ENCODE data around the gene SND1.
"Not testable (repeated sequence)": the region's sequence is repeated elsewhere in the genome, so short reads cannot be mapped to it uniquely, and the experiment has no call there.

Gene SND1

DNA sequence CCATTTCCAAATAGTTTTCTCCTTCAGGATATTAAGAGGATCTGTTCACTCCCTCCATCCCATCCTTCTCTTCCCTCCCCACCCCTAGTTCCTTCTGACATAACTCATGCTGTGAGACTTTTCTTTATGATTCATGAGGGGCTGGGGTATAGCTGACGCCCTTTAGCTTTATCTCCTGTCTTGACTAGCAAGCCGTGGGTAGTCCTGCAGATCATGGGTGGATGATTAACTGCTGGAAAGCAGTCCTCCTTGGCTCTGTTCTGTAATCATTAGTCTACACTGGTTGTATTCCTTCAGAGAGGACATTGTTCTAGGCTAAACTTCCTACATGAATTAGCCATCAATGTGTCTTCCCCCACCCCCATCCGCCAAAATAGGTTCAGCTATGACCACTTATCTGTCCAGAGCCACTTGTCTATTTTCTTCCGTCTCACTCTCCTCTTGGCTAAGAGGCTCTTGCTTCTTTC lies 243.9 kb downstream of the SND1 start:
- no peak for DNase-seq

DNA sequence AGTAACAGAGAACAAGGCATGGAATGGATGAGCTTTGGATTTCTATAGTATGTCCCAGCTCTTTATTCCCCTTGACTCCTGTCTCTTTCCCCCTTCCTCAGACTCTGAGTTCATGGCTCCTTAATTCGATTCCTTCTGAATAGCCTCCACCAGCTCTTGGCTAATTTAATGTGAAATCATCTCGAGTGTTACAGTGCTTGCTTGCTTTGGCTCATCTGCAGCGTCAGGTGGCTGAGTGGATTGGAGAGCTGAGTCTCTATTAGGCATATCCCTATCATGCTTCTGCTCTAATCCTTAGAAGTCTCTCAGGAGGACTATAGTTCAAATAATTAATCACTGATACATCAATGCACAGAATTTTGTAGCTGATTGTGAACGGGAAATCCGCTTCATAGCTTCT lies 244.7 kb downstream of the SND1 start:
- no peak for DNase-seq

DNA sequence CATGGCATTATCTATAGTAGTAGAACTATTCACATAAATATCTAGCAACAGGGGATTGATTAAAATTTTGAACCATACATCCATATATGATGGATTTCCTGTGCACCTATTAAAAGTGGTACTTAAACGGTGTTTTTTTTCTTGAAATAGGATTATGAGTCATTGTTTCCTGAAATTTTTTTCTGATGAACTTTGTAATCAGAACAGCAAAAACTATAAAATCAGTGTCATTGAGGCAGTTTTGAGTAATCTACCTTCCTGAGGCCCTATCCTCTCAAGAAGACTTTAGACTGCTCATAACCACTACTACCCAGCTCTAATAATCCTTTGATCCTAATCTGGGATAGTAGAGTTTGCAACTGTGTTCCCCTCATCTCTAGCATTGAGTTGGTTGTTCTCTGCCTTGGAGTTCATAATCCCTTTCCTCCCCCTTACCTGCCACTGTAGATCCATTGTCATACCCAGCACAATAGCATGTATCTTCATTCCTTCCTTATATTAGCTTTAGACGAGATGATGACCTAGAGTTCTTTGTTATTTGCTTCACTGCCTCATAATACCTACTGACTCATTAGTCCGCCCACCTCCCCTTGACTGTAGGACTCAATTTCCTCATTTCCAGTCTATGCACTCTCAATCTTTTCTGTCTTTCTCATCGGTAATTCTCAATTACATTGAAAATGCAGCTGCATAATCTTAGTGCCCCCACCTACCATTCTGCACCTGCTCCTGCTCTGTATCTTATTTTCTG lies 245.9 kb downstream of the SND1 start:
- DNase-seq, result no peak

DNA sequence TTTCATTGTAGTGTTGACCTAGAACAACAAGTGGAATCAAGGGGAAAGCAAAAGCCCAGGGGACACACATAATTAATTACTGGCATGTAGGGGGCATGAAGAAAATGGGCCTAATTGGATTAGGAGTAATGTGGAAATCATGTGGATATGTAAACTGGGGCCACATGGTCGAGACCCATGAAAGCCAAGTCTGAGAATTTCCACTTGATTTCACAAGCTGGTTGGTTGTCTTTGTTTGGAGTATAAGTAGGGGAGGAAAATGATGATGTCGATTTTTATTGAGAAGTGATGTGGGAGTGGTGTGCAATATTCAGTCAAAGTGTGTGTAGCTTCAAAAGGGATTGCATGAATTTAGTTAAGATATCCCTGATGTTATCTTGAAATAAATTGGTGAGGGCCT lies 247.4 kb downstream of the SND1 start:
- no peak for DNase-seq

DNA sequence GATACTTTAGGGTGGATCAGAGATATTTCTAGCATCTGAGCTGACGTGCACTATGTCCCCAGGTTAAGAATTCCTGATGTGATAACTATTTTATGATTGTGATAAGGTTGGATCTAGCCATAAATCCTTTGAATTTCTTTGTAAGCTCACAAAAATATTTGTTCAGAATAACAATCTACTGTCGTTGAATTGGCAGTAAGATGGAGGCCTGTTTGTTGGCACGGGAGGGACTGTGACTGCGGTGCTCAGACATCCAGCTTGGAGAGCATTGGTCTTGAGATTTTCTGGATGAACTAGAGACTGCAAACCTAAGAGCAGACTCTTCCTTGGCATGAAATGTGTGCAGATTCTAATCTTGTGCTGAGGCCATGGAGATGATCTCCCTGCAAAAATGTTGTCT lies 248.1 kb downstream of the SND1 start:
- no peak for DNase-seq

DNA sequence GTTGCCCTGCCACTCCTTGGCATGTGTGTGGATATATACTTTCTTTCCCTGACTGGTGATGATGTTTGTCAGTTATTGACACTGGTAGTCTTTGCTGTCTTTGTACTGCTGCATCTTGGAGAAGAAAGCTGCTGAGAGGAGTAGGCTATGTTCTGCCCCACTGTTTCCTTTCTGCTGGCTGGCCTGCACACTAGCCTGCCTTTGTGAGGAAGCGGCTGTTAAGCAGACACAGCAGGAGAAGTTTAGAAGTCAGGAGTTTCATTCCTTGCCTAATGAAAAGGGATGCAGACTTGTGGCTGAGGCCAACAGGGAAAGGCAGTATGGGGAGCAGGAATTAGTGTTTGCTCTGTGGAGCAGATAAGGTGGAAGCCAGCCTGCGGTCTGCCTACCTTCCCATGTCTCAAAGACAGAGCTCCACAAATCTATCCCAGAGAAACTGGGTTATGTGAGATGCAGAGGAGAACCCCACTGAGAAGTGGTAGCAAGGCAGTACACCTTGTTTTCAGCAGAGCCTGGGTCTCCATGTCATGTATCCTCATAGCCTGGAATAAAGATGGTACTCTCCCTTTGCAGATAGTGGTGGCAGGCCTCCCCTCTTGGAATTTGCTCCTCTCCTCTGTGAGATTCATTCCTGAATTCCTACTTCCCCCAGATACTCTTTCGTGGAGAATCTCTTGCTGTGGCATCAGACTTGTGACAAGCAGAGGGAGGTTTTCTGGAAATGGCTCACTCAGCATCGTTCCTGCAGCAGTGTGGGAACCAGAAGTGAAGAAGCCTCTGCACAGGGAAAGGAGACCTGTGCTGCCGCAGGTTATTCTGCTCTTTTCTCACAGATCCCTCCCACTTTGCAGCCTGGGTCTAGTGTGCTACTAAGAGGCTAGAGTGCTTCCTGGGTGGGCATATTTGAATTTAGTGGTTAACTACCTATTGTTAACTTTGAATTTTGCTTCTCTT lies 249.0 kb downstream of the SND1 start:
- no peak for DNase-seq

DNA sequence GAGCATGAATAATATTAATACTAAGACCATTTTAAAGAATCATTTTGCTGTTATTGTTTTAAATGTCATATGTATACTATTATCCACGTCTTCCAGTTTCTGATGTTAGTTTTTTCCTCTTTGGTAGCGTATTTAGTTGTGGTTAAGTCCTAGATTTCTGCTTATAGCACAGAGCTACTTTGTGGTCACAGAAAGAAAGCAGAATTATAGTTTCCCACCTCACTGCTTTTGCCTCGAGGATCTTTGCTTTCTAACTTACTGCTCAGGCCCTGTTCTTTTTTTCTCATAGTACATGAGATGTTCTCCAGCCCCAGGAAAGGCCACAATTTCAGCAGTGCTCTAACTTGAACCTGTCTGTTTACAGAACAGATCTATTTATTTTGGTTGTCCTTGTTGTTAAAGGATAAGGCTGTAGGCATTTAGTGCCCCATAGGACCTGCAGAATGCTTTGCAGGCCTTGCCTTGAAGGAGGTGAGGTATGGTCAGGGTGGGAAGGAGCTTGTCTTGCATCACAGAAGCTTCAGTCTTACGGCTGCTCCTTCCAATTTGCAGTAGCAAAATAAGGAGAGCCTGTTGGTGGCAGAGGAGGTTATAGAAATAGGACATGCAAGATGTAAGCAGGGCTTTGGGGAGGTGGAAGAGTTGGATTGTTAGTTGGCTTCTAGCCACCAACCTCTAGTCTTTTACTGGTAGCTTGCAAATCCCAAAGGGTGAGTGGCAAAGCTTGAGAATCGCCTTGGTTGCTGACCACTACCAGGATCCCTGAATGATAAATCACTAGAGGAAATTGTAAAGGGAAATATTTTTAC lies 250.1 kb downstream of the SND1 start:
- no peak for DNase-seq

DNA sequence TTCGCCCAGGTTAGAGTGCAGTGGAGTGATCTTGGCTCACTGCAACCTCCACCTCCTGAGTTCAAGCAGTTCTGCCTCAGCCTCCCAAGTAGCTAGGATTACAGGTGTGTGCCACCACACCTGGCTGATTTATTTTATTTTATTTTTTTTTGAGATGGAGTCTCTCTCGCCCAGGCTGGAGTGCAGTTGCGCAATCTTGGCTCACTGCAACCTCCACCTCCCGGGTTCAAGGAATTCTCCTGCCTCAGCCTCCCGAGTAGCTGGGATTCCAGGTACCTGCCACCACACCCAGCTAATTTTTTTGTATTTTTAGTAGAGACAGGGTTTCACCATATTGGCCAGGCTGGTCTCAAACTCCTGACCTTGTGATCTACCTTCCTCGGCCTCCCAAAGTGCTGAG lies 250.8 kb downstream of the SND1 start:
- DNase-seq, result not testable (repeated sequence)

DNA sequence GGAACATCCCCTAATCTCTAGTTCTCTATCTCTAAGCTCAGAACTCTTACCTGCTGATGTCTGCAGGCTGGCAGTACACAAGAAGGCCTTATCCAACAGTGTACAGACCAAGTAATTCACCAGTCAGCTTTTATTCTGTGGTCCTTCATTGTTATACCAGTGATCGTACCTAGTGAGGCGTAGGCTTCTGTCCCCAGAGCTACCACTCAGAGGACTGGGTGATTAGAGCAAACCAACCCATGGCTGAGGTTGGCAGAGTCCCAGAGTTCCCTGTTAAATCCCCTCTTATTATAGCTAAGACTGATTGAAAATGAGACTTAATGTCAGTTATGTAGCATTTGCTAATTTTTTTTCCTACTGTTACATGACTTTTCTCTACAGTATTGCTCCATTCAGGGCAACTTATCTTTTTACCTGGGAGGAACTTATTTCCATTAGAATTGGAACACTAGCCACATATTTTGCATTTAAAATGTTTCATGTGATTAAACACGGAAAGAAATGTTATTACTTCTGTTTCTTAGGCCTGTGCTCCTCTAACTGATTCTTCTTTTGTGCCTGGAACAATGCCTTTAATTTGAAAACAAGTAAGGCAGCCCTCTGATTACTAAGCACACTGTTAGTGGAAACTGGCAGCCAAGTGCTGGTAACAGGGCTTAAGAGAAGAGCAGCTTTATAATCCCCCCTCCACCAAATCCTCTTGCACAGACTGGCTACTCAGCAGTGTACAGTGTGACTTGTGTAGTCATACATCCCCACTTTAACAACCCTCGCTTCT lies 252.1 kb downstream of the SND1 start:
- DNase-seq, result no peak

DNA sequence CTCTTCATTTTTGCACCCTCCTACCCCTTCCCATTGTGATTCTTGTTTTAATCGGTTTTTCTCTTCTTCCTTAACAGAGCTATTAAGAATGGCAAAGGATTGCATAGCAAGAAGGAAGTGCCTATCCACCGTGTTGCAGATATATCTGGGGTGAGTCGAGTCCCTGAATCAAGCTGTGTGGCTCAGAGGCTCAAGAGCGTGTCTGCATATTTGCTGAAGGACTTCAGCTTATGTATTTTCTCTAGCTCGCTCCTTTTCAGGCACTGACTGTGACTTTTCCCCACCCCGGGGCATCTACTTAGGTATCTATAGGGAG lies 252.6 kb downstream of the SND1 start:
- DNase-seq, result no peak

DNA sequence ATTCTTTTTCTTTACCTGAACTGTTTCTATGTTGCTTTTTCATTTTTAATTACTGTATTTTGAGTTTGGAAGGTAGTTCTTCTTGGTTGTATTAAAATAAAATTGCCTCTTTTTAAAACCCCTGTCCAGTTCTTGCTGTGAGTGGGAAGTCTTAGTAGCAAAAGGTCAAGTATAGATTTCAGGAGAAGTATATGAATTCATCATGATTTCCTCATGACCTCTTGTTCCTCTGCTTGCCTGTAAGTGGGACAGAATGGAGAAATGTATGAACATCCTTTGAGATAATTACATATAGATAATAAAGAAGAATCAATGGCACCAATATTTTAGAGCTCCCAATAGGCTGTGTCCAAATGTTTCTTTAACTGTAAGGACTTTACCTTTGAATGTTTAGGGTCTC lies 253.0 kb downstream of the SND1 start:
- DNase-seq, result no peak

DNA sequence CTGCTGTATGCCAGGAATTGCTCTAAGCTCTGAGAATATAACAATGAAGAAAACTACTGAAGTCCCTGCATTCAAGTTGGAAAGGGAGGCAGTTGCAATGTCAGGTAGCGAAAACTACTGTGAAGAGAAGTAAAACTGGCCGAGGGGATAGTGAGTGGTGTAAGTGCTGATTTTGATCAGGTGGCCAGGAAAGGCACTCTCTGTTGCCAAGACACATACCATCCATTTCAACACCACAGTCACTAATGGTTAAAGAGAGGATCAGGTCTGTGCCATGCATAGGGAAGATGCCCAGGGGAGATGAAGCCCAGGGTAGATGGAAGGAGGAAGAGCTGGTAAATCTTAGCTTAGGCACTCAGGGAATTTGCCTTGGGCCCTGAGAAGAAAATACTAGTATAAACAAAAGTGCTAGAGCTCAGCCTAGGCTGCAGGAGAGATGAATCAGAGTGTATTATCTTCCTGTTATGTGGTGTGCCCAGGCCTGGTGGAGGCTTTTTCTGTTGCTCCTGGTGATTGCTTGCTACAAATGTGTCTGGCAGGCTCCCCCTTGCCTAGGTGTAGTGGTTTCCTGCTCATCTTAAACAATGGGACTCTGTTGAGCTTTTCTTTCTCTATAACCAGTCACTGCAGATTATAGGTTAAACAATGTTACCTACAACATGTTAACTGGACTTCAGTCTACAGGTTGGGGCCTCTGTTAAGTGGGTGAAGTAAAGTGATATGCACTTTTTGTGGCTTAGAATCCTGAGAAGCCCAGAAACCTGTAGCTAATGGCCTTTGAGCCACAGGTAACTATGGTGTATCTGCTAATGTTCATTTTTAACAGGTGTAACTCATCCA lies 253.7 kb downstream of the SND1 start:
- no peak for DNase-seq

DNA sequence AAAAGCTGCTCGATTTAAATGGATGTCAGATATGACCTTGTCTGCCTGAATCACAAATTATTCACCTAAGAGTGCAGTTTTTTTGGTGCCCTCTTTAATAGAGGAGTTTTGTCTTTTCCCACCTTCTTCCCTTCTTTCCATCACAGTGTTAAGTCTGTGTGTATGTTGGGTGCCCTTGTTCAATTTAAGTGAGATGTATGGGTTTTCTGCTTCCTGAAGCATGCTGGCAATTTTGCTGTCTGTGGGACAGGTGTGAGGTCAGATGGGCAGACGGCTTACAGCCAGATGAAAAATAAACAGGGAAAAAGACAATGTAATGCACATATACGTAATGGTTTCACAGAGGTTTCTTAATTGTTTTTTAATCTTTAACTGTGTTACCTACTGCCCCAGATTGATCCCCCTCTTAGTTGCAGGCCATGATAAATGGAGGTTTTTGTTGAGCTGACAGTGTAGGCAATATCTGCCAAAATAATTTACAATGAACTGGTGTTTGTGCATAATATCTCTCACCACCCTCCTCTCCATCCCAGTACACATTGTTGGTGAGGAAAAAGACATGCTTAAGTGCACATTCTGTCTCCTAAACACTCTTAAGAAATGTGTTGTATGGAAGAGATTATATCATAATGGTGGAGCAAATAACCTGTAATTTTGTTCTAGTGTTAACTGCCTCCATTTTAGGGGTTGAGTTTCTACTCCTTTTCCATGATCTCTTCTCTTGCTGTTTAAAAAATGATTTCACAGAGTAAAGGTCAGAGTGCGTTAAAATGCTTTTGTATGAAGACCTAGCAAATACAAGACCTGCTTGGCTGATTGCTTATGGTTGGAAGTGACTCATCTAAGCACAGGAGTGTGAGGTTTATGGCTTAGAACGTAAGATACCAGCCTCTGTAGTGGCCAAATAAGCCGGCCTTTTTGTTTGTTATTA lies 255.4 kb downstream of the SND1 start:
- DNase-seq, result no peak

DNA sequence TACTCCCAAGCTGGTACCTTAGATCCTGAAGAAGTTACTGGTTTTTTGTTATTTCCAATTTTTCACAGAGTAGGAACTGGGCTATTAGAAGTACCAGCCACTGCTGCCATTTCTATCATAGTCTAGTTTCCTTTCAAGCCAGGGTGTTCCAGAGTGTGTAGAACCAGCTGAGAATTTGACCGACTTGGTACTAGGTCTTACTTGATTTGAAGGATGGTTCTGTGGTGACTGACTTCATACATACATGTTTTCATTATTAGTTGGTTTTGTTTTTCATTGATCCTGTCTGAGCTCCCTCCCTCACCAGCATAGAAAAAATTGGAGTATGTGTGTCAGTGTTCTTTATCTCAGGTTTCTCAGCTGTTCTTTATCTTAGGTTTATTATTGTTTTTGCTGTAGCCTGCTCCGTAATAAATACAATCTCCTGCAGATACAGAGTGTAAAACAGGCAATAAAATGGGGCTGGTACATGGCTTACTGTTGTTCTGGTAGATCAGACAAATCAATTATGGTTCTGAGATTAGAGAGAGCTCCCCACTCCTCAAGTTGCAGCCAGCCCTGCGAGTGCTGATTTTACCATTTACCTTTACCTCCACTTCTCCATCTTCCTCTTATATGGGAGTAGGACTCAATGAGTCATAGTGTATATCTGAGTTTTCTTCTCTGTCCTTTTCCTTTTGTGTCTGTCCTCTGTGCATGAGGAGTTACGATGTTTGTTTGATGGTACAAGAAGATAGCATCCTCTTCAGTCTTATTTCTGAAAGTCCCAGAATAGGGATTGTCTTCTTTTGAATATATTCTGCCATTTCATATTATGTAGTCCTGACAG lies 256.6 kb downstream of the SND1 start:
- DNase-seq, result no peak

DNA sequence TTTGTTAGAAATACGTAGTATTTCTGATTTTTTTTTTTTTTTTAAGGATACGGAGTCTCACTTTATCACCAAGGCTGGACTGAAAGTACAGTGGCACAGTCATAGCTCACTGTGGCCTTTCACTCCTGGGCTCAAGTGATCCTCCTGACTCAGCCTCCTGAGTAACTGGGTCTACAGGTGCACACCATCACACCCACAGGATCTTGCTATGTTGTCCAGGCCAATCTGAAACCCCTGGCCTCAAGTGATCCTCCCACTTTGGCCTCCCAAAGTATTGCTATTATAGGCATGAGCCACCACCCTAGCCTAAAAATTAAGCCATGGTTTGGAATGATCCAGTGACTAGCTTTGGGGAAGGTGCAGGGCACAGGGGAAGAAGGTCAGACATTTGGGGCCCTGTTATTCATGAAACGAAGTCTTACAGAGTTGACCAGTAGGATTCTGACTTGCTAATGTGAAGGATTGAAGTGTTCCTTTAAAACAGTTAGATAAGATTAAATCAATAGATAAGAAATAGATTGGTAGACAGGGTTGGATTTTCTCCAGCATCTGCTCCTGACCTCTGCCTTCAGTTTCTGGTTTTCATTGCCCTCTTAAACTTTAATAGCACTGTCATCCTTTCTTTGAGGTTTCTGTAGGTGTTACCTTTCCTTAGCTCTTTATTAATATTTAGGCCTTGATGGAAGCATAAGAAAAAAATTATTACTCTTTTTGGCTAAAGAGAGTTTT lies 257.6 kb downstream of the SND1 start:
- no peak for DNase-seq

DNA sequence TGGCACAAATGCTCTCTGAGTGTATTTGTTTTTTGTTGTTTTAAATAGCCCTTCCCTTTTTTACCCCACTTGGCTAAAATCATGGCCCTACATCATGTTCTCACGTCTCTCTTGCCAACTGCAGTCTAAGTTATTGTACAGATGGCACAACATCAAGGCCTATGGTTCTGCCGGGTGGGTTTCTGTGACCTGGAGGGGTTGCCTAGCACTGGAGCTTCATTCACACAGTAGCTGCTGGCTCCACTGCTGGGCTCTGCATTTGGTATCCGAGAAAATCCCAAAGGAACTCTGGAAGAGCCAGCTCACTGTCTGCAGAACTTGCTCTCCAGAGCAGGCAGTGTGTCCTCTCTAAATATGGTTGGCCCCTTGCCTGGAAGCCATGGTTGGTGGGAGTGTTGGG lies 258.7 kb downstream of the SND1 start:
- no peak for DNase-seq

DNA sequence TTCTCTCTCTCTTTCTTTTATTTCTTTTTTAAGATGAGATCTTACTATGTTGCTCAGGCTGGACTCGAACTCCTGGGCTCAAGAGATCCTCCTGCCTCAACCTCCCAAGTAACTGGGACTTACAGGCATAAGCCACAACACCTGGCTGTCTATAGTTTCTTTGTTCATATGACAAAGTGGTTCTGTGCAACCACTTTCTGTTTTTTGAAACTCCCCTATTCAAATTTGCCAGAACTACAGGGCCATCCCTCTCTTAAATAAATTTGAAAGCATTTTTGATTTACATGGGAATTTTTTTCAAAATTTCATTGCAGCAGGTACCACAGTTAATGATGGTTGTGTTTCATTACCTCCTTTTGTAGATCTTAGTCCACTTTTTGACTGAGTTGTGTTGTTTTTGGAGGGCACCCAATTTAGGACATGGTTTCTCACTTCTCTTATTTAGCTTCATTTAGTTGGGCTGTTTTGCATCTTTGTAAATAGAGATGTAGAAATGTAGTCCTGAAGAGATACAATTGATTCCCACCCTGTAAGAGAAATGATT lies 260.0 kb downstream of the SND1 start:
- no peak for DNase-seq

DNA sequence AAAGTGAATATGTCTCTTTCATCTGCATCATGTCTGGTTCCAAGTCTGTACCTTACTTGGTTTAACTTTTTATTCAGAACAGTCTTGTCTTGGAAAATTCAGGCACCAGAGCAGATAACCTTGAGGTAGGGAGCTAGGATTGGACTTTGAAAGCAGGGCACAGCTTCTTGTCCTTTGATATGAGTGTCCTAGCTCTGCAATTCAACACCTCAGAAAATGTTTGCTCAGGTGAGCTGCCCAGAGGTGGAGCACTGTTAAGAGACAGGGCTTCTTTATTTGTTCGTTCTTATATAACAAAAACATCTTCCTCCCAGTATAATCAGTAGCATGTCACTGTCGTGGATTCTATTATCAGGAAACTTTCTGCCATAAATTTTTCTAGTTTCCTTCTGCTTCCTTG lies 260.9 kb downstream of the SND1 start:
- DNase-seq, result no peak

DNA sequence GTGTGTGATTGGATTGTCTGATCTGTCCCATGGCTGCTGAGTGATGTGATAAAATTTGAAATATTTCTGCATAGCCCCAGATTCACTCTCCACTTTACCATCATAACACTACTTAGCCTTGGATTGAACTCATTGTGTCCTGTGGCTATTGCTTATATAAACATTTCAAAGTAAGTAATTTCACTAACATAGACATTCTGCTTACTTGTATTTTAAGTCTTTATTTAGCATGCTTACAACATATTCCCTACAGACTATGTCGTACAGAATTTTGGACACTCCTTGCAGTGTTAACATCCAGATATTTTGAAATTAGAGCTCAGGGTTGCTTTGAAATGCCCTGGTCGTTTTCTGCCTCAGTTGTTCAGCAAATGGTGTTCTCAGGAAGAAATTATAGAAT lies 261.7 kb downstream of the SND1 start:
- no peak for DNase-seq

Data from fibroblast of skin of right biceps (primary cell).